GM12878 (cell line): ENCODE measurements around the gene CALHM3. TPM values are rescaled to one million over a fixed set of nuclear protein-coding genes. Genes with fewer than 3 reads are reported as not detected.

Experiments used
- ATAC-seq: fragments of 200-7000 bp; cut with Tn5 transposase; 3 replicates; pipeline ENCODE4 v1.9.1; 2020; ENCODE audit warnings: mild to moderate bottlenecking, moderate library complexity
- Bru-seq: library from RNA; stranded (reverse); fragments of 400-500 nt; gene quantifications from one replicate; lab custom pipeline; 2021; lab: Mats Ljungman, UMichigan
- BruChase-seq, 2 experiments: library from RNA; stranded (reverse); fragments of 400-500 nt; gene quantifications; one replicate each; lab custom pipeline; 2021; lab: Mats Ljungman, UMichigan
- BruUV-seq: library from RNA; stranded (reverse); fragments of 400-500 nt; replicated peaks from 2 replicates; lab custom pipeline; 2021; lab: Mats Ljungman, UMichigan
- CTCF ChIA-PET: fragments of 300-600 bp; sonication (Branson Sonifier 250); formaldehyde crosslinking; extraction: SDS; loops from one replicate; lab custom pipeline; 2021; ENCODE audit warnings: inconsistent platforms; lab: Yijun Ruan, JAX
- POLR2A ChIA-PET: fragments of 350-600 bp; formaldehyde crosslinking; extraction: SDS; loops from one replicate; lab custom pipeline; 2021; ENCODE audit warnings: inconsistent platforms; lab: Charles Lee
- RAD21 ChIA-PET: fragments of 300-600 bp; sonication (Branson Sonifier 250); formaldehyde crosslinking; loops from one replicate; lab custom pipeline; 2023; ENCODE audit warnings: antibody characterized with exemption; ENCODE audit not compliant: unreplicated experiment; lab: Charles Lee
- SMC1A ChIA-PET: fragments of 300-600 bp; sonication (Branson Sonifier 250); formaldehyde crosslinking; loops from one replicate; lab custom pipeline; 2023; ENCODE audit not compliant: unreplicated experiment, uncharacterized antibody; lab: Charles Lee
- DNase-seq: peaks from one replicate; pipeline ENCODE4 v3.0.0-alpha.2; 2011; ENCODE audit warnings: low read depth, low spot score
- FAIRE-seq: peaks from 3 replicates; lab custom pipeline; 2011; peaks lifted over from hg19 to GRCh38; lab: Jason Lieb, UNC
- H2AFZ ChIP-seq: 2 replicates; pipeline ENCODE4 v1.6.0; 2011; ENCODE audit warnings: low read depth, low read length, control low read depth; ENCODE audit not compliant: control insufficient read depth
- H3K27ac ChIP-seq: 2 replicates; pipeline ENCODE4 v1.5.1; 2011; ENCODE audit warnings: control low read depth; ENCODE audit not compliant: control insufficient read depth, insufficient read depth
- H3K27me3 ChIP-seq, 2 experiments: replicated peaks in 1 of 2; 2 replicates each; pipeline versions ENCODE4 v1.6.0 to v1.6.1; 2011; ENCODE audit warnings: low read length in 1 of 2; ENCODE audit not compliant: control insufficient read depth in 2 of 2, insufficient read depth in 2 of 2
- H3K36me3 ChIP-seq, 2 experiments: 2 replicates each; pipeline ENCODE4 v1.5.1; 2011; ENCODE audit warnings: low read length in 1 of 2; ENCODE audit not compliant: control insufficient read depth in 2 of 2, insufficient read depth in 2 of 2
- H3K4me1 ChIP-seq: 2 replicates; pipeline ENCODE4 v1.6.1; 2011; ENCODE audit warnings: mild to moderate bottlenecking, low read length, moderate library complexity, mixed read lengths; ENCODE audit not compliant: control insufficient read depth, insufficient read depth
- H3K4me2 ChIP-seq: 2 replicates; pipeline ENCODE4 v1.6.0; 2011; ENCODE audit warnings: control low read depth; ENCODE audit not compliant: control insufficient read depth, insufficient read depth
- H3K4me3 ChIP-seq: fragments of 200-600 bp; sonication (generic); 2 replicates; pipeline ENCODE4 v1.5.1; 2016
- H3K79me2 ChIP-seq: 2 replicates; pipeline ENCODE4 v1.6.0; 2011; ENCODE audit warnings: low read length; ENCODE audit not compliant: control insufficient read depth, insufficient read depth
- H3K9ac ChIP-seq: 2 replicates; pipeline ENCODE4 v1.8.0; 2011; ENCODE audit warnings: low read length, control low read depth, mixed read lengths; ENCODE audit not compliant: control insufficient read depth, insufficient read depth
- H3K9me3 ChIP-seq: replicated peaks from 3 replicates; pipeline ENCODE4 v1.5.1; 2011; ENCODE audit warnings: mild to moderate bottlenecking, low read length; ENCODE audit not compliant: control insufficient read depth, insufficient read depth
- H4K20me1 ChIP-seq: 2 replicates; pipeline ENCODE4 v1.6.0; 2011; ENCODE audit not compliant: control insufficient read depth, insufficient read depth
- BACH1 ChIP-seq: fragments of 450-650 bp; IDR thresholded peaks from 2 replicates; pipeline ENCODE4 v1.6.1; 2017; ENCODE audit warnings: mild to moderate bottlenecking, borderline replicate concordance
- BCL11A ChIP-seq: IDR thresholded peaks from 2 replicates; pipeline ENCODE4 v1.6.1; 2011; ENCODE audit warnings: low read depth, low read length
- EP300 ChIP-seq, 2 experiments: fragments of 150-350 bp in 1 of 2; IDR thresholded peaks; 2 replicates each; pipeline ENCODE4 v1.6.1; 2011 to 2012; ENCODE audit warnings: low read depth in 2 of 2, low read length in 2 of 2, borderline replicate concordance in 1 of 2, improper control_type of control experiment in 1 of 2, inconsistent platforms in 1 of 2; ENCODE audit not compliant: control insufficient read depth in 1 of 2
- NR2F1 ChIP-seq: fragments of 450-650 bp; conservative IDR thresholded peaks from 2 replicates; pipeline ENCODE4 v1.6.1; 2017; ENCODE audit warnings: mild to moderate bottlenecking
- NRF1 ChIP-seq: conservative IDR thresholded peaks from 2 replicates; pipeline ENCODE4 v1.6.1; 2011; ENCODE audit warnings: mild to moderate bottlenecking, low read depth, low read length, improper control_type of control experiment
- PAX5 ChIP-seq: IDR thresholded peaks from 2 replicates; pipeline ENCODE4 v1.6.1; 2011; ENCODE audit warnings: low read depth, low read length, borderline replicate concordance
- PRDM15 ChIP-seq: fragments of 450-650 bp; formaldehyde crosslinking; IDR thresholded peaks from 2 replicates; pipeline ENCODE4 v1.4.0; 2020; ENCODE audit warnings: mild to moderate bottlenecking, moderate library complexity
- WGBS: methylation state at CpG from one replicate; pipeline ENCODE4 v1.1.6; 2016; ENCODE audit warnings: low lambda C conversion rate; ENCODE audit not compliant: insufficient replicate concordance, insufficient coverage; ENCODE audit errors: missing lambda C conversion rate; 5-methylcytosine and 5-hydroxymethylcytosine counted together
- in situ Hi-C: fragments of 300-500 bp; cut with MboI; formaldehyde crosslinking; loops from 9 replicates; pipeline ENCODE4 v1.14.3; 2018; ENCODE audit warnings: mixed read lengths
- intact Hi-C: fragments of 100-400 bp; cut with micrococcal nuclease; formaldehyde crosslinking; loops from one replicate; pipeline ENCODE4 v1.14.2; 2022; ENCODE audit not compliant: unreplicated experiment
- long read RNA-seq, 2 experiments: library from polyadenylated mRNA; unstranded; transcript quantifications; one replicate each; pipeline ENCODE4 v2.0.0, GENCODE V29; 2019 to 2020
- polyA minus RNA-seq, 3 experiments: library from RNA; depleted of rRNA, polyadenylated mRNA; stranded (reverse); fragments of >200 nt; gene quantifications; 2 replicates each; pipeline ENCODE4 v1.2.3, GENCODE V29; 2011
- polyA plus RNA-seq, 11 experiments: library from polyadenylated mRNA; depleted of rRNA in 4 of 11; unstranded in 6 of 11; stranded (reverse) in 5 of 11; fragments of >200 nt; fragmentation: Nextera tagmentation in 4 of 11; fragmentation: Illumina TruSeq in 1 of 11; extraction: Ambion mirVana in 4 of 11; extraction: Trizol in 1 of 11; gene quantifications; 1 replicate in 1 of 11; 2 replicates in 10 of 11; pipeline versions ENCODE4 v1.2.1 to v1.2.3, GENCODE V29; 2011 to 2016; ENCODE audit warnings: inconsistent platforms in 2 of 11, missing spikeins in 2 of 11, low read depth in 1 of 11
- total RNA-seq, 4 experiments: library from RNA; depleted of rRNA in 3 of 4; stranded (reverse); fragments of >200 nt in 3 of 4; fragmentation: Illumina TruSeq in 1 of 4; extraction: Trizol in 1 of 4; gene quantifications; 2 replicates each; pipeline versions ENCODE4 v1.2.1 to v1.2.3, GENCODE V29; 2013 to 2021

Gene CALHM3
- 0.39 TPM in 1 of 2 replicates, not detected in the other for total RNA-seq (2013; cell fraction: nucleolus; rRNA removed)
- total RNA-seq (2014; rRNA removed): 0.11 and 0.22 TPM in 2 replicates
- not detected in 2 replicates for total RNA-seq (2014; rRNA removed; fragmentation: Illumina TruSeq; extraction: Trizol)
- 0.16 TPM in 1 of 2 replicates, not detected in the other for total RNA-seq (2021)
- not detected for polyA plus RNA-seq (2011; ENCODE audit: low read depth)
- polyA plus RNA-seq (2011; rRNA removed): 0.42 TPM in 2 replicates
- polyA plus RNA-seq (2011; cell fraction: cytosol; rRNA removed): 0.96 and 1.0 TPM in 2 replicates
- 0.22 and 0.88 TPM in 2 replicates for polyA plus RNA-seq (2011; cell fraction: nucleus; rRNA removed)
- polyA plus RNA-seq (2012): 0.12 and 0.22 TPM in 2 replicates
- polyA plus RNA-seq (2014; fragmentation: Illumina TruSeq; extraction: Trizol): not detected in 2 replicates
- polyA plus RNA-seq (2014; fragmentation: Nextera tagmentation; extraction: Ambion mirVana): under 1 TPM in 1 of 2 experiments, not detected in 1; 0.03 TPM
- 0.09 TPM in 1 of 2 replicates, not detected in the other for polyA plus RNA-seq (2014; rRNA removed)
- polyA plus RNA-seq (2016; fragmentation: Nextera tagmentation; extraction: Ambion mirVana): under 1 TPM in 1 of 2 experiments, not detected in 1; 0.13 TPM
- 0.21 TPM in 1 of 2 replicates, not detected in the other for polyA minus RNA-seq (2011; rRNA and poly(A)+ RNA removed)
- not detected in 2 replicates for polyA minus RNA-seq (2011; cell fraction: cytosol; rRNA and poly(A)+ RNA removed)
- not detected in 2 replicates for polyA minus RNA-seq (2011; cell fraction: nucleus; rRNA and poly(A)+ RNA removed)
- Bru-seq, nascent RNA: percentile 23 among the genes with signal in this experiment
- BruChase-seq, experiment 1, labeled RNA remaining after a 6-hour chase: percentile 16 among the genes with signal in this experiment
- BruChase-seq, experiment 2, labeled RNA remaining after a 2-hour chase: percentile 15 among the genes with signal in this experiment
- long read RNA-seq, experiment 1, partial matches to known transcripts: 1 of 1 reads
- long read RNA-seq, experiment 1, other reads (novel, unspliced or antisense): 0 of 1 reads
- long read RNA-seq, experiment 2, partial matches to known transcripts: 1 of 1 reads
- long read RNA-seq, experiment 2, other reads (novel, unspliced or antisense): 0 of 1 reads

- Histone ChIP-seq H3K4me2 (no peak within 1 kb of the TSS), H3K4me3 (no peak within 1 kb of the TSS), H3K79me2 (no peaks in the 10 kb centered on the region), H3K27ac (no peak within 1 kb of the TSS), H3K9me3 (no peaks in the 10 kb centered on the region), H3K27me3 (no peaks in the 10 kb centered on the region), H3K36me3 (no peaks in the 10 kb centered on the region), H4K20me1 (no peaks in the 10 kb centered on the region), H3K4me1 (peaks cover 7% of the 10 kb centered on the region), H3K9ac (no peak within 1 kb of the TSS), H2AFZ (no peak within 1 kb of the TSS)
- no peak for FAIRE-seq
- BruUV-seq: no TSS peak
- ChIA-PET RAD21 (interaction anchor here (1.2 kb wide), 1 partner anchor 64 kb away, joined by 3 read pairs; no protein-coding TSS in a partner anchor), POLR2A (interaction anchor here (0.6 kb wide), 1 partner anchor 325 kb away, joined by 8 read pairs; no protein-coding TSS in a partner anchor), CTCF (interaction anchor here (0.6 to 10.6 kb wide), 4 partner anchors 31 to 412 kb away, joined by 3 to 195 read pairs (median 83); partner anchors contain the start of gene CALHM2), SMC1A (interaction anchor here (3.2 kb wide), 1 partner anchor 62 kb away, joined by 32 read pairs; no protein-coding TSS in a partner anchor)
- intact Hi-C loops: no loop called here
- WGBS: 20% methylated on average over 7 of the region's 7 CpGs
- in situ Hi-C loops: loop anchor here (5.0 kb wide), 1 partner anchor 62 kb away; no protein-coding TSS in a partner anchor
- no peak for DNase-seq
- TF ChIP-seq NR2F1: no peak
- TF ChIP-seq NRF1: no peak
- TF ChIP-seq PRDM15 (CRISPR knock-in tag): no peak
- no peak for TF ChIP-seq BACH1
- TF ChIP-seq EP300 (IDR thresholded peaks at IDR 0.05; ENCODE audit: borderline replicate concordance in 1 of 2, control insufficient read depth in 1 of 2, low read depth in 2 of 2, low read length in 2 of 2): no peak
- TF ChIP-seq BCL11A: no peak
- TF ChIP-seq PAX5: no peak
- ATAC-seq: no peak
These were observed at the start of gene CALHM3 for GRCh38 chr10:103479135-103479534. CALHM3 (minus strand) TSS chr10:103479240; CDS start chr10:103479032, 208 bp downstream.
